H1 (cell line): ENCODE data around the gene ZNF333. TPM values are rescaled to one million over a fixed set of nuclear protein-coding genes. Genes with fewer than 3 reads are reported as not detected.

ENCODE experiments used
- CTCF ChIA-PET: fragments of 300-600 bp; sonication (Branson Sonifier 250); formaldehyde crosslinking; loops from one replicate; lab custom pipeline; 2021; ENCODE audit not compliant: partially characterized antibody; lab: Charles Lee
- POLR2A ChIA-PET: fragments of 300-600 bp; sonication (Branson Sonifier 250); formaldehyde crosslinking; loops from one replicate; lab custom pipeline; 2021; ENCODE audit warnings: inconsistent platforms; ENCODE audit not compliant: partially characterized antibody; lab: Charles Lee
- DNase-seq, 2 experiments: peaks; one replicate each; pipeline versions ENCODE4 v3.0.0 to v3.0.0-alpha.2; 2010 to 2022; ENCODE audit warnings: low spot score in 2 of 2, low read depth in 1 of 2, mixed read lengths in 1 of 2
- FAIRE-seq: peaks from 2 replicates; lab custom pipeline; 2011; peaks lifted over from hg19 to GRCh38; lab: Jason Lieb, UNC
- H2AFZ ChIP-seq: 2 replicates; pipeline ENCODE4 v1.8.1; 2012; ENCODE audit warnings: low read length, inconsistent platforms
- H2AK5ac ChIP-seq: 2 replicates; pipeline ENCODE4 v1.6.1; 2013; ENCODE audit warnings: low read depth, low read length
- H2BK120ac ChIP-seq: replicated peaks from 2 replicates; pipeline ENCODE3; 2013; ENCODE audit warnings: low read depth, low read length, inconsistent platforms
- H2BK12ac ChIP-seq: 2 replicates; pipeline ENCODE4 v1.6.1; 2013; ENCODE audit warnings: low read depth, low read length
- H2BK15ac ChIP-seq: 2 replicates; pipeline ENCODE4 v1.6.1; 2013; ENCODE audit warnings: low read length
- H2BK20ac ChIP-seq: 2 replicates; pipeline ENCODE4 v1.6.1; 2013; ENCODE audit warnings: low read length
- H2BK5ac ChIP-seq: 2 replicates; pipeline ENCODE4 v1.6.1; 2013; ENCODE audit warnings: low read depth, low read length
- H3K14ac ChIP-seq: 2 replicates; pipeline ENCODE4 v1.6.1; 2013; ENCODE audit warnings: inconsistent platforms; ENCODE audit not compliant: insufficient read length
- H3K18ac ChIP-seq: 2 replicates; pipeline ENCODE4 v1.6.1; 2013; ENCODE audit warnings: low read length; ENCODE audit errors: extremely low read depth
- H3K23ac ChIP-seq: 2 replicates; pipeline ENCODE4 v1.6.1; 2013; ENCODE audit warnings: inconsistent platforms; ENCODE audit not compliant: insufficient read length
- H3K23me2 ChIP-seq: 2 replicates; pipeline ENCODE4 v1.6.1; 2013; ENCODE audit warnings: low read depth, low read length
- H3K27ac ChIP-seq: 2 replicates; pipeline ENCODE4 v1.6.1; 2011; ENCODE audit warnings: low read depth, low read length, inconsistent platforms
- H3K27me3 ChIP-seq, 4 experiments: replicated peaks in 1 of 4; 1 replicate in 1 of 4; 2 replicates in 3 of 4; pipeline versions ENCODE4 v1.6.1 to v1.8.1; 2011 to 2013; ENCODE audit warnings: low read length in 3 of 4, mild to moderate bottlenecking in 3 of 4, inconsistent platforms in 2 of 4, mixed read lengths in 2 of 4, moderate library complexity in 1 of 4; ENCODE audit not compliant: control insufficient read depth in 3 of 4, insufficient read depth in 3 of 4; ENCODE audit errors: extremely low read depth in 1 of 4
- H3K36me3 ChIP-seq, 4 experiments: 2 replicates each; pipeline versions ENCODE4 v1.6.1 to v1.8.1; 2011 to 2013; ENCODE audit warnings: mild to moderate bottlenecking in 4 of 4, low read length in 3 of 4, moderate library complexity in 2 of 4, control low read depth in 1 of 4, inconsistent platforms in 1 of 4; ENCODE audit not compliant: insufficient read depth in 4 of 4, control insufficient read depth in 2 of 4
- H3K4ac ChIP-seq: replicated peaks from 2 replicates; pipeline ENCODE3; 2013; ENCODE audit warnings: low read length, low read depth, mixed read lengths, inconsistent platforms; ENCODE audit not compliant: insufficient read length
- H3K4me1 ChIP-seq, 4 experiments: replicated peaks in 1 of 4; 1 replicate in 1 of 4; 2 replicates in 3 of 4; pipeline versions ENCODE4 v1.6.1 to v1.8.1; 2011 to 2013; ENCODE audit warnings: low read length in 3 of 4, inconsistent platforms in 2 of 4, mixed read lengths in 1 of 4; ENCODE audit not compliant: insufficient read depth in 4 of 4, control insufficient read depth in 3 of 4
- H3K4me2 ChIP-seq, 2 experiments: 2 replicates each; pipeline versions ENCODE4 v1.6.1 to v1.8.1; 2011 to 2013; ENCODE audit warnings: low read depth in 2 of 2, low read length in 2 of 2, control low read depth in 1 of 2, inconsistent platforms in 1 of 2, mild to moderate bottlenecking in 1 of 2; ENCODE audit not compliant: insufficient read depth in 1 of 2
- H3K4me3 ChIP-seq, 4 experiments: fragments of 200-600, 300-600 bp in 1 of 4; sonication (generic), shearing (Covaris generic), sonication (Bioruptor Twin) in 1 of 4; 2 replicates each; pipeline versions ENCODE4 v1.5.1 to v1.8.1; 2011 to 2016; ENCODE audit warnings: low read length in 4 of 4, low read depth in 3 of 4, control low read depth in 2 of 4, inconsistent platforms in 2 of 4, mild to moderate bottlenecking in 2 of 4, mixed read lengths in 1 of 4, moderate library complexity in 1 of 4; ENCODE audit not compliant: insufficient read depth in 2 of 4; ENCODE audit errors: extremely low read depth in 1 of 4
- H3K56ac ChIP-seq: replicated peaks from 2 replicates; pipeline ENCODE3; 2013; ENCODE audit warnings: low read depth, mild to moderate bottlenecking, mixed read lengths, low read length, inconsistent platforms; ENCODE audit not compliant: insufficient read length
- H3K79me1 ChIP-seq: 2 replicates; pipeline ENCODE4 v1.6.1; 2013; ENCODE audit warnings: low read depth, low read length, control low read depth
- H3K79me2 ChIP-seq, 2 experiments: 2 replicates each; pipeline versions ENCODE4 v1.6.1 to v1.8.1; 2012 to 2013; ENCODE audit warnings: low read length in 2 of 2, mild to moderate bottlenecking in 2 of 2, inconsistent platforms in 1 of 2; ENCODE audit not compliant: insufficient read depth in 2 of 2, control insufficient read depth in 1 of 2
- H3K9ac ChIP-seq, 4 experiments: replicated peaks in 1 of 4; 1 replicate in 1 of 4; 2 replicates in 3 of 4; pipeline versions ENCODE4 v1.6.1 to v1.8.1; 2011 to 2013; ENCODE audit warnings: low read depth in 3 of 4, low read length in 3 of 4, control low read depth in 2 of 4, mild to moderate bottlenecking in 2 of 4, moderate library complexity in 2 of 4, inconsistent platforms in 1 of 4; ENCODE audit errors: extremely low read depth in 1 of 4
- H3K9me3 ChIP-seq, 2 experiments: 2 replicates each; pipeline versions ENCODE4 v1.6.1 to v1.8.1; 2012 to 2013; ENCODE audit warnings: mild to moderate bottlenecking in 2 of 2, moderate library complexity in 2 of 2, control low read depth in 1 of 2, inconsistent platforms in 1 of 2, low read depth in 1 of 2, low read length in 1 of 2, mixed read lengths in 1 of 2; ENCODE audit not compliant: insufficient read depth in 2 of 2
- H4K20me1 ChIP-seq, 2 experiments: replicated peaks in 1 of 2; 2 replicates each; pipeline versions ENCODE3 to v1.8.1; 2011 to 2013; ENCODE audit warnings: inconsistent platforms in 2 of 2, low read length in 2 of 2, mild to moderate bottlenecking in 1 of 2; ENCODE audit not compliant: insufficient read depth in 2 of 2, control insufficient read depth in 1 of 2
- H4K5ac ChIP-seq: 2 replicates; pipeline ENCODE4 v1.6.1; 2013; ENCODE audit warnings: low read length, low read depth, mixed read lengths, inconsistent platforms; ENCODE audit not compliant: insufficient read length
- H4K8ac ChIP-seq: 2 replicates; pipeline ENCODE4 v1.8.0; 2013; ENCODE audit warnings: mild to moderate bottlenecking, moderate library complexity, low read length, inconsistent platforms; ENCODE audit not compliant: insufficient read depth; ENCODE audit errors: extremely low read depth
- H4K91ac ChIP-seq: replicated peaks from 2 replicates; pipeline ENCODE3; 2013; ENCODE audit warnings: low read length, mixed read lengths, inconsistent platforms; ENCODE audit not compliant: insufficient read length
- ASH2L ChIP-seq: fragments of 200-600, 300-600 bp; sonication (generic); IDR thresholded peaks from one replicate; pipeline ENCODE4 v1.7.1; 2017; ENCODE audit warnings: low read length
- BACH1 ChIP-seq: IDR thresholded peaks from 2 replicates; pipeline ENCODE4 v1.6.1; 2012; ENCODE audit warnings: low read length, improper control_type of control experiment
- BCL11A ChIP-seq, 2 experiments: IDR thresholded peaks; one replicate each; pipeline ENCODE4 v1.6.1; 2011; ENCODE audit warnings: low read depth in 2 of 2, low read length in 2 of 2, mild to moderate bottlenecking in 2 of 2
- EGR1 ChIP-seq: IDR thresholded peaks from 2 replicates; pipeline ENCODE4 v1.6.1; 2011; ENCODE audit warnings: low read depth, low read length, borderline replicate concordance
- KDM5A ChIP-seq: fragments of 200-600 bp; IDR thresholded peaks from 2 replicates; pipeline ENCODE4 v1.7.1; 2012; ENCODE audit warnings: mild to moderate bottlenecking, low read length, inconsistent platforms, mixed read lengths
- POLR2AphosphoS5 ChIP-seq: IDR thresholded peaks from 2 replicates; pipeline ENCODE4 v1.6.1; 2011; ENCODE audit warnings: low read depth, low read length
- SIRT6 ChIP-seq: IDR thresholded peaks from one replicate; pipeline ENCODE4 v1.7.1; 2012; ENCODE audit warnings: low read length, inconsistent platforms
- WGBS, 2 experiments: shearing (Covaris generic) in 1 of 2; methylation state at CpG; one replicate each; pipeline versions ENCODE4 v1.1.6 to v1.1.7; 2013 to 2015; ENCODE audit warnings: low lambda C conversion rate in 2 of 2, mixed read lengths in 2 of 2, inconsistent platforms in 1 of 2, low coverage in 1 of 2, missing lambda C conversion rate in 1 of 2; ENCODE audit not compliant: insufficient replicate concordance in 2 of 2, insufficient coverage in 1 of 2, insufficient read length in 1 of 2; ENCODE audit errors: extremely low coverage in 1 of 2, missing lambda C conversion rate in 1 of 2; 5-methylcytosine and 5-hydroxymethylcytosine counted together
- polyA plus RNA-seq, 7 experiments: library from polyadenylated mRNA; depleted of rRNA in 3 of 7; stranded (reverse) in 5 of 7; unstranded in 2 of 7; fragments of >200 nt in 5 of 7; fragments of 200-250 nt in 2 of 7; gene quantifications; 1 replicate in 5 of 7; 2 replicates in 1 of 7; 4 replicates in 1 of 7; pipeline versions ENCODE4 v1.2.1 to v1.2.3, GENCODE V29; 2011 to 2013; ENCODE audit warnings: missing spikeins in 2 of 7, mixed read lengths in 2 of 7
- total RNA-seq: library from RNA; stranded (reverse); fragmentation: NEBNext Ultra II Directional; extraction: Animal tissue kit (Norgen Biotek cat#: 25700); gene quantifications from 2 replicates; pipeline ENCODE4 v1.2.1, GENCODE V29; 2021

The ZNF333 gene
- total and polyA plus RNA-seq, 2 of the 8 experiments (the other 6 are each of a cell fraction or from before 2014, with no cell fraction given): 7.3 to 8.4 TPM

GRCh38 chr19:14654786-14655560 is 34.9 kb upstream of the ZNF333 start:
- no peak overlapping the region for H3K56ac ChIP-seq
- peaks cover 32 to 37% of the 10 kb centered on the region in 2 experiments for H3K9me3 ChIP-seq
- no peak overlapping the region for H2BK5ac ChIP-seq
- no peak overlapping the region for H2BK120ac ChIP-seq
- no peak overlapping the region for H4K91ac ChIP-seq
- H3K79me1 ChIP-seq: no peaks in the 10 kb centered on the region
- no peak overlapping the region for H4K8ac ChIP-seq
- H4K5ac ChIP-seq: no peak overlapping the region
- H3K23ac ChIP-seq: no peak overlapping the region
- no peak overlapping the region for H3K27ac ChIP-seq
- H3K4me1 ChIP-seq: no peaks in the 10 kb centered on the region
- H2BK20ac ChIP-seq: no peak overlapping the region
- H3K79me2 ChIP-seq: no peaks in the 10 kb centered on the region
- no peak for FAIRE-seq
- POLR2A ChIA-PET: no interaction called here
- H3K27me3 ChIP-seq: no peaks in the 10 kb centered on the region
- no peaks in the 10 kb centered on the region for H3K36me3 ChIP-seq
- no peaks in the 10 kb centered on the region for H4K20me1 ChIP-seq
- H3K9ac ChIP-seq: no peak overlapping the region
- TF ChIP-seq BCL11A (IDR thresholded peaks at IDR 0.05; ENCODE audit: low read depth in 2 of 2, low read length in 2 of 2) (no peak), KDM5A (no peak), ASH2L (no peak), EGR1 (no peak), POLR2AphosphoS5 (no peak), SIRT6 (no peak), BACH1 (no peak)
- no peak overlapping the region for H3K4ac ChIP-seq
- H3K4me2 ChIP-seq: no peak overlapping the region
- no peak overlapping the region for H2AK5ac ChIP-seq
- peaks cover 3% of the 10 kb centered on the region; the same call in 1 of the 2 replicates for H3K23me2 ChIP-seq
- CTCF ChIA-PET: interaction anchor here (1.2 to 1.3 kb wide), 2 partner anchors 8 to 81 kb away, joined by 3 read pairs; no protein-coding TSS in a partner anchor
- no peak overlapping the region for H2BK12ac ChIP-seq
- H3K18ac ChIP-seq: no peak overlapping the region
- H3K4me3 ChIP-seq: no peak overlapping the region
- H3K14ac ChIP-seq: no peak overlapping the region
- DNase-seq: no peak
- no peak overlapping the region for H2BK15ac ChIP-seq
- H2AFZ ChIP-seq: no peak overlapping the region
- 66% methylated on average over 7 of the region's 7 CpGs; no CpG with 5 or more reads in 1 of the 2 experiments for WGBS, 2 experiments
